ENCODE results near the gene KRT13. TPM values are rescaled to one million over a fixed set of nuclear protein-coding genes. Genes with fewer than 3 reads are reported as not detected.

Gene KRT13
- total and polyA plus RNA-seq, 2 experiments from 2014 or later, result not detected

GRCh38 chr17:41478237-41478636, 27.2 kb downstream of the KRT13 start:
- no peak overlapping the region for H3K4me3 Mint-ChIP-seq
- H3K27me3 Mint-ChIP-seq (ENCODE audit: insufficient read depth, low read depth, poor library complexity), result peaks cover 4% of the 10 kb centered on the region
- Histone ChIP-seq H3K27me3 (ENCODE audit: insufficient read depth) (no peaks in the 10 kb centered on the region), H3F3A (replicated peaks; ENCODE audit: low read depth) (no peaks in the 10 kb centered on the region), H3K79me2 (replicated peaks; ENCODE audit: insufficient read depth) (no peaks in the 10 kb centered on the region), H3K4me1 (ENCODE audit: insufficient read depth) (no peaks in the 10 kb centered on the region), H3K4me2 (no peak overlapping the region), H3K4me3 (no peak overlapping the region), H4K20me1 (replicated peaks; ENCODE audit: insufficient read depth) (no peaks in the 10 kb centered on the region), H3K27ac (ENCODE audit: low read depth) (no peak overlapping the region), H2AFZ (no peak overlapping the region), H3K36me3 (ENCODE audit: insufficient read depth) (no peaks in the 10 kb centered on the region), H3K9me2 (ENCODE audit: insufficient read depth) (no peaks in the 10 kb centered on the region; the same call in 1 of the 2 replicates)
- H3K36me3 Mint-ChIP-seq (ENCODE audit: low read depth), result no peaks in the 10 kb centered on the region
- TF ChIP-seq CTCF (conservative IDR thresholded peaks at IDR 0.05; ENCODE audit: low read depth in 2 of 2) (no peak), STAT1 (IDR thresholded peaks at IDR 0.05; ENCODE audit: unreplicated experiment) (no peak), ZNF114 (CRISPR knock-in tag; IDR thresholded peaks at IDR 0.05) (no peak), JUNB (IDR thresholded peaks at IDR 0.05; ENCODE audit: unreplicated experiment) (no peak), CREB1 (CRISPR knock-in tag; IDR thresholded peaks at IDR 0.05; ENCODE audit: low read depth) (no peak), POLR2AphosphoS5 (IDR thresholded peaks at IDR 0.05; ENCODE audit: low read depth) (no peak), ETS1 (IDR thresholded peaks at IDR 0.05) (no peak), ZNF331 (CRISPR knock-in tag; IDR thresholded peaks at IDR 0.05; ENCODE audit: low read depth) (no peak), EZH2phosphoT487 (IDR thresholded peaks at IDR 0.05; ENCODE audit: unreplicated experiment) (no peak), NANOG (IDR thresholded peaks at IDR 0.05; ENCODE audit: borderline replicate concordance) (no peak)
- TF ChIP-seq, protein P1, sequence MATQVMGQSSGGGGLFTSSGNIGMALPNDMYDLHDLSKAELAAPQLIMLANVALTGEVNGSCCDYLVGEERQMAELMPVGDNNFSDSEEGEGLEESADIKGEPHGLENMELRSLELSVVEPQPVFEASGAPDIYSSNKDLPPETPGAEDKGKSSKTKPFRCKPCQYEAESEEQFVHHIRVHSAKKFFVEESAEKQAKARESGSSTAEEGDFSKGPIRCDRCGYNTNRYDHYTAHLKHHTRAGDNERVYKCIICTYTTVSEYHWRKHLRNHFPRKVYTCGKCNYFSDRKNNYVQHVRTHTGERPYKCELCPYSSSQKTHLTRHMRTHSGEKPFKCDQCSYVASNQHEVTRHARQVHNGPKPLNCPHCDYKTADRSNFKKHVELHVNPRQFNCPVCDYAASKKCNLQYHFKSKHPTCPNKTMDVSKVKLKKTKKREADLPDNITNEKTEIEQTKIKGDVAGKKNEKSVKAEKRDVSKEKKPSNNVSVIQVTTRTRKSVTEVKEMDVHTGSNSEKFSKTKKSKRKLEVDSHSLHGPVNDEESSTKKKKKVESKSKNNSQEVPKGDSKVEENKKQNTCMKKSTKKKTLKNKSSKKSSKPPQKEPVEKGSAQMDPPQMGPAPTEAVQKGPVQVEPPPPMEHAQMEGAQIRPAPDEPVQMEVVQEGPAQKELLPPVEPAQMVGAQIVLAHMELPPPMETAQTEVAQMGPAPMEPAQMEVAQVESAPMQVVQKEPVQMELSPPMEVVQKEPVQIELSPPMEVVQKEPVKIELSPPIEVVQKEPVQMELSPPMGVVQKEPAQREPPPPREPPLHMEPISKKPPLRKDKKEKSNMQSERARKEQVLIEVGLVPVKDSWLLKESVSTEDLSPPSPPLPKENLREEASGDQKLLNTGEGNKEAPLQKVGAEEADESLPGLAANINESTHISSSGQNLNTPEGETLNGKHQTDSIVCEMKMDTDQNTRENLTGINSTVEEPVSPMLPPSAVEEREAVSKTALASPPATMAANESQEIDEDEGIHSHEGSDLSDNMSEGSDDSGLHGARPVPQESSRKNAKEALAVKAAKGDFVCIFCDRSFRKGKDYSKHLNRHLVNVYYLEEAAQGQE (IDR thresholded peaks at IDR 0.05; ENCODE audit: unreplicated experiment), result no peak
- TF ChIP-seq, protein P2, sequence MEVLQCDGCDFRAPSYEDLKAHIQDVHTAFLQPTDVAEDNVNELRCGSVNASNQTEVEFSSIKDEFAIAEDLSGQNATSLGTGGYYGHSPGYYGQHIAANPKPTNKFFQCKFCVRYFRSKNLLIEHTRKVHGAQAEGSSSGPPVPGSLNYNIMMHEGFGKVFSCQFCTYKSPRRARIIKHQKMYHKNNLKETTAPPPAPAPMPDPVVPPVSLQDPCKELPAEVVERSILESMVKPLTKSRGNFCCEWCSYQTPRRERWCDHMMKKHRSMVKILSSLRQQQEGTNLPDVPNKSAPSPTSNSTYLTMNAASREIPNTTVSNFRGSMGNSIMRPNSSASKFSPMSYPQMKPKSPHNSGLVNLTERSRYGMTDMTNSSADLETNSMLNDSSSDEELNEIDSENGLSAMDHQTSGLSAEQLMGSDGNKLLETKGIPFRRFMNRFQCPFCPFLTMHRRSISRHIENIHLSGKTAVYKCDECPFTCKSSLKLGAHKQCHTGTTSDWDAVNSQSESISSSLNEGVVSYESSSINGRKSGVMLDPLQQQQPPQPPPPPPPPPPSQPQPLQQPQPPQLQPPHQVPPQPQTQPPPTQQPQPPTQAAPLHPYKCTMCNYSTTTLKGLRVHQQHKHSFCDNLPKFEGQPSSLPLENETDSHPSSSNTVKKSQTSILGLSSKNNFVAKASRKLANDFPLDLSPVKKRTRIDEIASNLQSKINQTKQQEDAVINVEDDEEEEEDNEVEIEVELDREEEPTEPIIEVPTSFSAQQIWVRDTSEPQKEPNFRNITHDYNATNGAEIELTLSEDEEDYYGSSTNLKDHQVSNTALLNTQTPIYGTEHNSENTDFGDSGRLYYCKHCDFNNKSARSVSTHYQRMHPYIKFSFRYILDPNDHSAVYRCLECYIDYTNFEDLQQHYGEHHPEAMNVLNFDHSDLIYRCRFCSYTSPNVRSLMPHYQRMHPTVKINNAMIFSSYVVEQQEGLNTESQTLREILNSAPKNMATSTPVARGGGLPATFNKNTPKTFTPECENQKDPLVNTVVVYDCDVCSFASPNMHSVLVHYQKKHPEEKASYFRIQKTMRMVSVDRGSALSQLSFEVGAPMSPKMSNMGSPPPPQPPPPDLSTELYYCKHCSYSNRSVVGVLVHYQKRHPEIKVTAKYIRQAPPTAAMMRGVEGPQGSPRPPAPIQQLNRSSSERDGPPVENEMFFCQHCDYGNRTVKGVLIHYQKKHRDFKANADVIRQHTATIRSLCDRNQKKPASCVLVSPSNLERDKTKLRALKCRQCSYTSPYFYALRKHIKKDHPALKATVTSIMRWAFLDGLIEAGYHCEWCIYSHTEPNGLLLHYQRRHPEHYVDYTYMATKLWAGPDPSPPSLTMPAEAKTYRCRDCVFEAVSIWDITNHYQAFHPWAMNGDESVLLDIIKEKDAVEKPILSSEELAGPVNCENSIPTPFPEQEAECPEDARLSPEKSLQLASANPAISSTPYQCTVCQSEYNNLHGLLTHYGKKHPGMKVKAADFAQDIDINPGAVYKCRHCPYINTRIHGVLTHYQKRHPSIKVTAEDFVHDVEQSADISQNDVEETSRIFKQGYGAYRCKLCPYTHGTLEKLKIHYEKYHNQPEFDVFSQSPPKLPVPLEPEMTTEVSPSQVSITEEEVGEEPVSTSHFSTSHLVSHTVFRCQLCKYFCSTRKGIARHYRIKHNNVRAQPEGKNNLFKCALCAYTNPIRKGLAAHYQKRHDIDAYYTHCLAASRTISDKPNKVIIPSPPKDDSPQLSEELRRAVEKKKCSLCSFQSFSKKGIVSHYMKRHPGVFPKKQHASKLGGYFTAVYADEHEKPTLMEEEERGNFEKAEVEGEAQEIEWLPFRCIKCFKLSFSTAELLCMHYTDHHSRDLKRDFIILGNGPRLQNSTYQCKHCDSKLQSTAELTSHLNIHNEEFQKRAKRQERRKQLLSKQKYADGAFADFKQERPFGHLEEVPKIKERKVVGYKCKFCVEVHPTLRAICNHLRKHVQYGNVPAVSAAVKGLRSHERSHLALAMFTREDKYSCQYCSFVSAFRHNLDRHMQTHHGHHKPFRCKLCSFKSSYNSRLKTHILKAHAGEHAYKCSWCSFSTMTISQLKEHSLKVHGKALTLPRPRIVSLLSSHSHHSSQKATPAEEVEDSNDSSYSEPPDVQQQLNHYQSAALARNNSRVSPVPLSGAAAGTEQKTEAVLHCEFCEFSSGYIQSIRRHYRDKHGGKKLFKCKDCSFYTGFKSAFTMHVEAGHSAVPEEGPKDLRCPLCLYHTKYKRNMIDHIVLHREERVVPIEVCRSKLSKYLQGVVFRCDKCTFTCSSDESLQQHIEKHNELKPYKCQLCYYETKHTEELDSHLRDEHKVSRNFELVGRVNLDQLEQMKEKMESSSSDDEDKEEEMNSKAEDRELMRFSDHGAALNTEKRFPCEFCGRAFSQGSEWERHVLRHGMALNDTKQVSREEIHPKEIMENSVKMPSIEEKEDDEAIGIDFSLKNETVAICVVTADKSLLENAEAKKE (CRISPR knock-in tag; IDR thresholded peaks at IDR 0.05), result no peak
- no peak overlapping the region for H3K27ac Mint-ChIP-seq
- no peaks in the 10 kb centered on the region for H3K4me1 Mint-ChIP-seq
- no peaks in the 10 kb centered on the region for H3K9me3 Mint-ChIP-seq
- DNase-seq (ENCODE audit: low spot score), result no peak
- no peak for ATAC-seq
